ENCODE data around the gene TLE5.
A peak's percentile ranks its signal among the peaks of the same experiment; 100 is the strongest.
"Not testable (repeated sequence)": the region's sequence is repeated elsewhere in the genome, so short reads cannot be mapped to it uniquely, and the experiment has no call there.

TLE5 gene

GRCh38 chr19:3027981-3028304 is 34.4 kb downstream of the TLE5 start:
- FAIRE-seq: no peak
- DNase-seq (ENCODE audit: low spot score): no peak

DNA sequence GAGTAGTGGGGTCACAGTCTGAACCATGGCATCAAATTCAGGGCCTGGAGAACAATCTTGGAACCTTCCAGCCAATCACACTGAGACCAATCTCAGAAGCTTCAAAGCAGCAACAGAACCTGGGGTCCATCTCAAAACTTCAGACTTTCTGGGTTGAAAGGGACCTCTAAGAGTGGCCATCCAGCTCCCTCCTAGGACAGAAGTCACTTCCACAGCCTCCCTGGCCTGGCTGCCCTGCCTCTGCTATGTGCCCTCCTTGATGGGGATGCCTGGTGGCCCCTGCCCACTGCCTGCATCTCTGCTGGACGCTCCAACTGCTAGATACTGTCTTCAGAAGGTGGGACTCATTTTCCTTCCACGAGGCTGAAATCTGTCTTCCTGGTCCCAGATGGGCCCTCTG is 35.0 kb downstream of the TLE5 start:
- DNase-seq (ENCODE audit: low spot score) (no peak), FAIRE-seq (no peak)

DNA sequence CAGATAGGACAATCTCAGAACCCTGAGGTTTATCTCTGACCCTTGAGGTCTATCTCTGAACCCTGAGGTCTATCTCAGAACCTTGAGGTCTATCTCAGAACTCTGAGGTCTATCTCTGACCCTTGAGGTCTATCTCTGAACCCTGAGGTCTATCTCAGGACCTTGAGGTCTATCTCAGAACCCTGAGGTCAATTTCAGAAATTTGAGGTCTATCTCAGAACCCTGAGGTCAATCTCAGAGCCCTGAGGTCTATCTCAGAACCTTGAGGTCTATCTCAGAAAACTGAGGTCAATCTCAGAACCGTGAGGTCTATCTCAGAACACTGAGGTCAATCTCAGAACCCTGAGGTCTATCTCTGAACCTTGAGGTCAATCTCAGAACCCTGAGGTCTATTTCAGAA is 35.5 kb downstream of the TLE5 start:
- FAIRE-seq (no peak), DNase-seq (ENCODE audit: low spot score) (no peak)

- FAIRE-seq (no peak), DNase-seq (ENCODE audit: low spot score) (no peak)
These were observed 36.8 kb downstream of the TLE5 start for GRCh38 chr19:3025549-3025886.

- DNase-seq (ENCODE audit: low spot score): no peak
- FAIRE-seq: no peak
These were observed 37.3 kb downstream of the TLE5 start for GRCh38 chr19:3024870-3025548.

DNA sequence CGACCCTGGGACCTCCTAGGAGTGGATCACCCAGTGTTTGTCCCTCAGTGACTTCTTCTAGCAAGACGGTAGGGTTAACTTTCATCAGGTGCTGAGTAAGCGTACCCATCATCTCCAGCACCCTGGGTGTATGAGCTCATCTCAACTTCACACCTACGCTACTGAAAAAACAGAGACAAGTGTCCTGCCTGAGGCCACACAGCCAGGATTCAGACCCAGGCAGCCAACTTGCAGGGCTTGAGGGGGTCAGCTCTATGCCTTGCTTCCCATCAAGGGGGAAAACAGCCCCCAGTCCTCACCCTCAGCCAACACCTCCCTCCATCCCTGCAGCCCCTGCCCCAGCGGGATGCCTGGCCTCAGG is 37.8 kb downstream of the TLE5 start:
- DNase-seq (ENCODE audit: low spot score): no peak
- FAIRE-seq: no peak

- no peak for FAIRE-seq
- no peak for DNase-seq (ENCODE audit: low spot score)
These were observed 41.9 kb downstream of the TLE5 start for GRCh38 chr19:3020321-3020960.

GRCh38 chr19:3019211-3019854 is 43.0 kb downstream of the TLE5 start:
- no peak for FAIRE-seq
- DNase-seq (ENCODE audit: low spot score): no peak

- DNase-seq (ENCODE audit: low spot score) (no peak), FAIRE-seq (no peak)
These were observed 44.4 kb downstream of the TLE5 start for GRCh38 chr19:3017923-3018322.

- DNase-seq (ENCODE audit: low spot score): no peak
- FAIRE-seq: no peak
These were observed 46.9 kb downstream of the TLE5 start for GRCh38 chr19:3015126-3016057.

- DNase-seq (ENCODE audit: low spot score) (no peak), FAIRE-seq (no peak)
These were observed 48.2 kb downstream of the TLE5 start for GRCh38 chr19:3014135-3014534.

- FAIRE-seq (no peak), DNase-seq (ENCODE audit: low spot score) (no peak)
These were observed 49.0 kb downstream of the TLE5 start for GRCh38 chr19:3013263-3013725.

- FAIRE-seq (no peak), DNase-seq (ENCODE audit: low spot score) (no peak)
These were observed 49.6 kb downstream of the TLE5 start for GRCh38 chr19:3012621-3013262.

DNA sequence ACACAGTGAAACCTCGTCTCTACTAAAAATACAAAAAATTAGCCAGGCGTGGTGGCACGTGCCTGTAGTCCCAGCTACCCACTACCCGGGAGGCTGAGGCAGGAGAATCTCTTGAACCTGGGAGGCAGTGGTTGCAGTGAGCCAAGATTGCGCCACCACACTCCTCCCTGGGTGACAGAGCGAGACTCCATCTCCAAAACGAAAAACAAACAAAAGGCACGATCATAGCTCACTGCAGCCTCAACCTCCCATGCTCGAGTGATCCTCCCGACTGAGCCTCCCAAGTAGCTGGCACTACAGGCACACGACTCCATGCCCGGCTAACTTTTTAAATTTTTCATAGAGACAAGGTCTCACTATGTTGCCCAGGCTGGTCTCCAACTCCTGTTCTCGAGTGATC is 50.2 kb downstream of the TLE5 start:
- not testable (repeated sequence) for FAIRE-seq

DNA sequence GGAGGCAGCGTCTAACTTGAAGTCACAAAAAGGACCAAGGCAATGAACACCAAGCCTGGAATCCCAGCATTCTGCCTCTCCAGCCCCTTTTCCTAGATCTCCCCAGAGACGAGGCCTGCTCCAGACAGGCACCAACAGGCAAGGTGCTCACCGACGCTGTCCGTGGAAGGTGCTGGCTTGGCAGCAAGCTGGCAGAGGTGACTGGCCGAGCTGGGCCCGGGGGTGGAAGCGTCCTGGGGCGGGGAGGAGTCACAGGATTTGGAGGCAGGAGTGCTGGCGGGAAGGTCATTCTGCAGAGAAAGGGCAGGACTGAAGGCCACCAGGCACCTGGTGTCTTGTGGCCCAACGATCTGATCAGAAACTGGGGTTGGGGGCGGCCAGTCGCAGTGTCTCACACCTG is 51.4 kb downstream of the TLE5 start:
- no peak for FAIRE-seq
- no peak for DNase-seq (ENCODE audit: low spot score)

More for the DNA sequence above, 50.2 kb downstream of the TLE5 start:
- DNase-seq (ENCODE audit: low spot score): not testable (repeated sequence)

GRCh38 chr19:3008994-3009393 is 53.3 kb downstream of the TLE5 start:
- FAIRE-seq (no peak), DNase-seq (ENCODE audit: low spot score) (no peak)

DNA sequence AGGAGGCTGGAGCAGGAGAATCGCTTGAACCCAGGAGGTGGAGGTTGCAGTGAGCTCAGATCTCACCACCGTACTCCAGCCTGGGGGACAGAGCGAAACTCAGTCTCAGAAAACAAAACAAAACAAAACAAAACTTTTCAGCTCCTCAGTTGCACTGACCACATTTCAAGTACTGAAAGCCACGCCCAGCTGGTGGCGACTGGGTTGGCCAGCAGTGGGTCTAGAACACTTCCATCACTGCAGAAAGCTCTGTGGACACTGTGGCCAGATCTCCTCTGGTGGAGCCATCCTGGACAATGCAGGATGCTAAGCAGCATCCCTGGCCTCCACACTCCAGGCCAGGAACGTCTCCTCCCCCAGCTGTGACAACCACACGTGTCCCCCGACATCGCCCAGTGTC is 54.3 kb downstream of the TLE5 start:
- DNase-seq (ENCODE audit: low spot score): no peak
- no peak for FAIRE-seq

- DNase-seq (ENCODE audit: low spot score) (peak; percentile 18), FAIRE-seq (no peak)
These were observed 56.1 kb downstream of the TLE5 start for GRCh38 chr19:3006075-3006767.

DNA sequence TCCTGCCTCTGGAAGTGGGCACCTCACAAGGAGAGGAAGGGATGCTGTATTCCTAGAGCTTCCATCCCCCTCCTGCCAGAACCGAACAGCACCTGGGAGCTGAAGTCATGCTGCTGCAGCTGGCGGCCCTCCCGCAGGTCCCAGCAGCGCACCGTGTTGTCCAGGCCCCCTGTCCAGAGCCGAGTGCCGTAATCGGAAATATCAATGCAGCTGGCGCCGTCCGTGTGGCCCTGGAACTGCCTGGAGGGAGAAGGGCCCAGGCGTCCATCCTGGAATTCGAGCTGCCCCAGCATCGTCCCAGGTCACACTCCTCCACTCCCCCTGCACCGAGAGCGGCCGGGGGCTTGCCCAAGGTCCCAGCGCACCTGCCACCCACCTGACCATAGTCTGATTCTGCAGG is 57.0 kb downstream of the TLE5 start:
- DNase-seq (ENCODE audit: low spot score) (no peak), FAIRE-seq (no peak)

GRCh38 chr19:3004522-3004921 is 57.8 kb downstream of the TLE5 start:
- no peak for DNase-seq (ENCODE audit: low spot score)
- no peak for FAIRE-seq

DNA sequence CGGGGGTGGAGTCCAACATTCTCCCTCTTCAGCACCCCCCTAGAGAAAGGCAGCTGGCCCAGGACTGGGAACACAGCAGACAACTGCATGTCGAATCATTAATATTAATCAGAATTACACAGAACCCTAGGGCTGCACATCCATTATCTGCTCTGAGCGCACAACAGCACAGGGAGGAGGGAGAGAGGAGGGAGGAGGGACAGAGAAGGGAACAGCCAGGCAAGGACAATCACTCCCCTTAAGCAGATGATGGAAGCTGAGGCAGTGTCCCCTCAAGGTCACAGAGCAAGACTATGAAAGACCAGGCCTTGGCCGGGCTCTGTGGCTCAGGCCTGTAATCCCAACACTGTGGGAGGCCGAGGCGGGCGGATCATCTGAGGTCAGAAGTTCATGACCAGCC is 59.2 kb downstream of the TLE5 start:
- no peak for FAIRE-seq
- DNase-seq (ENCODE audit: low spot score): no peak
